HepG2 (cell line): Measurements from ENCODE around the gene CBX2. TPM values are rescaled to one million over a fixed set of nuclear protein-coding genes. Genes with fewer than 3 reads are reported as not detected.
A peak's percentile ranks its signal among the peaks of the same experiment; 100 is the strongest.

Experiments used
- ATRX ChIP-seq: sonication (generic); formaldehyde crosslinking; IDR thresholded peaks from 2 replicates; pipeline ENCODE4 v1.4.0; 2020; ENCODE audit warnings: missing genetic modification reagents, borderline replicate concordance
- CTCF ChIP-seq: sonication (generic); formaldehyde crosslinking; IDR thresholded peaks from 2 replicates; pipeline ENCODE4 v1.5.0; 2020; ENCODE audit warnings: mild to moderate bottlenecking, missing genetic modification reagents, moderate library complexity
- FOXC1 ChIP-seq: sonication (generic); formaldehyde crosslinking; IDR thresholded peaks from 2 replicates; pipeline ENCODE4 v1.8.0; 2022; ENCODE audit warnings: mild to moderate bottlenecking, missing genetic modification reagents, borderline replicate concordance
- GMEB2 ChIP-seq: IDR thresholded peaks from 2 replicates; pipeline ENCODE4 v1.6.1; 2016; ENCODE audit warnings: missing biosample characterization, missing genetic modification reagents, low read depth
- HMGXB4 ChIP-seq, 2 experiments: sonication (generic) in 1 of 2; formaldehyde crosslinking in 1 of 2; IDR thresholded peaks; 2 replicates each; pipeline versions ENCODE4 v1.4.0 to v1.6.1; 2018 to 2020; ENCODE audit warnings: missing genetic modification reagents in 2 of 2, borderline replicate concordance in 1 of 2, low read depth in 1 of 2, mild to moderate bottlenecking in 1 of 2, missing biosample characterization in 1 of 2
- HNF4G ChIP-seq, 2 experiments: sonication (generic) in 1 of 2; formaldehyde crosslinking in 1 of 2; IDR thresholded peaks; 2 replicates each; pipeline versions ENCODE4 v1.4.0 to v1.6.1; 2011 to 2020; ENCODE audit warnings: borderline replicate concordance in 2 of 2, low read depth in 2 of 2, mild to moderate bottlenecking in 2 of 2, low read length in 1 of 2, missing genetic modification reagents in 1 of 2, moderate library complexity in 1 of 2
- IKZF1 ChIP-seq: fragments of 450-650 bp; IDR thresholded peaks from 2 replicates; pipeline ENCODE4 v1.7.1; 2016
- RBM22 ChIP-seq: fragments of 200-400 bp; formaldehyde crosslinking; optimal IDR thresholded peaks from 2 replicates; pipeline ENCODE3; 2017; ENCODE audit warnings: mild to moderate bottlenecking, low read length, moderate library complexity
- REST ChIP-seq, 2 experiments: IDR thresholded peaks; 2 replicates each; pipeline ENCODE4 v1.6.1; 2011 to 2012; ENCODE audit warnings: low read length in 2 of 2, borderline replicate concordance in 1 of 2, low read depth in 1 of 2, mild to moderate bottlenecking in 1 of 2, moderate library complexity in 1 of 2
- RNF2 ChIP-seq: fragments of 450-650 bp; conservative IDR thresholded peaks from 2 replicates; pipeline ENCODE4 v1.6.1; 2016; ENCODE audit warnings: low read depth
- SRY ChIP-seq: sonication (generic); formaldehyde crosslinking; IDR thresholded peaks from 2 replicates; pipeline ENCODE4 v1.8.0; 2022; ENCODE audit warnings: mild to moderate bottlenecking, missing genetic modification reagents
- THAP7 ChIP-seq: sonication (generic); formaldehyde crosslinking; IDR thresholded peaks from 2 replicates; pipeline ENCODE4 v1.8.1; 2023; ENCODE audit warnings: mild to moderate bottlenecking, missing genetic modification reagents
- TMF1 ChIP-seq: sonication (generic); formaldehyde crosslinking; IDR thresholded peaks from 2 replicates; pipeline ENCODE4 v1.8.1; 2022; ENCODE audit warnings: low read depth, missing genetic modification reagents
- ZFP36L2 ChIP-seq: sonication (generic); formaldehyde crosslinking; IDR thresholded peaks from 2 replicates; pipeline ENCODE4 v1.4.0; 2020; ENCODE audit warnings: missing genetic modification reagents
- ZNF224 ChIP-seq: sonication (generic); formaldehyde crosslinking; IDR thresholded peaks from 2 replicates; pipeline ENCODE4 v1.5.0; 2020; ENCODE audit warnings: mild to moderate bottlenecking, missing genetic modification reagents
- ZNF331 ChIP-seq: sonication (generic); formaldehyde crosslinking; IDR thresholded peaks from 2 replicates; pipeline ENCODE4 v1.4.0; 2020; ENCODE audit warnings: missing genetic modification reagents
- ZNF580 ChIP-seq: IDR thresholded peaks from 2 replicates; pipeline ENCODE4 v1.6.1; 2016; ENCODE audit warnings: low read depth, borderline replicate concordance
- polyA plus RNA-seq, 8 experiments: library from polyadenylated mRNA; depleted of rRNA in 3 of 8; stranded (reverse) in 7 of 8; unstranded in 1 of 8; fragments of >200 nt; fragmentation: Illumina TruSeq in 4 of 8; extraction: Trizol in 4 of 8; gene quantifications; 2 replicates each; pipeline versions ENCODE4 v1.2.1 to v1.2.3, GENCODE V29; 2011 to 2016; ENCODE audit warnings: low read depth in 4 of 8, missing spikeins in 1 of 8, mixed read lengths in 1 of 8; ENCODE audit not compliant: insufficient read depth in 1 of 8
- total RNA-seq, 5 experiments: library from RNA; depleted of rRNA; stranded (reverse); fragments of >200 nt; fragmentation: Illumina TruSeq; extraction: Trizol; gene quantifications; 2 replicates each; pipeline ENCODE4 v1.2.3, GENCODE V29; 2016; ENCODE audit warnings: low read depth in 1 of 5

Gene CBX2
- total and polyA plus RNA-seq, 2 of the 13 experiments (the other 11 are each of a cell fraction or from before 2014, with no cell fraction given), result 14.5 to 31.1 TPM

GRCh38 chr17:79796763-79797491 lies 19.0 kb downstream of the CBX2 start, which contains the start of gene CBX8 (continued):
- peak; percentile 4 to 71; a peak in 3 of 4 replicates for TF ChIP-seq HMGXB4 (CRISPR knock-in tag; IDR thresholded peaks at IDR 0.05; ENCODE audit: borderline replicate concordance in 1 of 2, low read depth in 1 of 2)
- TF ChIP-seq HNF4G (IDR thresholded peaks at IDR 0.05; ENCODE audit: borderline replicate concordance, low read depth, low read length), result peak; percentile 68; the same call in 1 of the 2 replicates
- TF ChIP-seq HNF4G (CRISPR knock-in tag; IDR thresholded peaks at IDR 0.05; ENCODE audit: borderline replicate concordance, low read depth), result peak; percentile 64; the same call in 1 of the 2 replicates
- peak; percentile 20; the same call in 1 of the 2 replicates for TF ChIP-seq ZNF580 (CRISPR knock-in tag)
- peak; percentile 64; the same call in 1 of the 2 replicates for TF ChIP-seq GMEB2
- peak; percentile 48; the same call in 1 of the 2 replicates for TF ChIP-seq ZNF331 (CRISPR knock-in tag)
- peak; percentile 72 for TF ChIP-seq CTCF (CRISPR knock-in tag)
- TF ChIP-seq RNF2, result no peak
- no peak for TF ChIP-seq SRY (CRISPR knock-in tag)
- peak; percentile 28 for TF ChIP-seq RBM22
- TF ChIP-seq ATRX (CRISPR knock-in tag), result no peak
- TF ChIP-seq THAP7 (CRISPR knock-in tag), result 0 out of 2 replicates have a peak, but pooled peaks have one; percentile 28
- TF ChIP-seq IKZF1, result no peak
- peak in 1 of 2 experiments; percentile 29; a peak in 1 of 4 replicates for TF ChIP-seq REST (IDR thresholded peaks at IDR 0.05; ENCODE audit: borderline replicate concordance in 1 of 2, low read depth in 1 of 2, low read length in 2 of 2)
- TF ChIP-seq ZNF224, result no peak
- no peak; the same call in 1 of the 2 replicates for TF ChIP-seq FOXC1 (CRISPR knock-in tag)
- TF ChIP-seq ZFP36L2 (CRISPR knock-in tag), result no peak
- TF ChIP-seq TMF1 (CRISPR knock-in tag), result no peak
